GM12873 (cell line): Measurements from ENCODE around the gene SYNGR1.

Experiments used
- CTCF ChIP-seq: IDR thresholded peaks from 2 replicates; pipeline ENCODE4 v1.5.1; 2012; ENCODE audit warnings: low read depth, mild to moderate bottlenecking, moderate library complexity, low read length, control low read depth; ENCODE audit not compliant: insufficient read depth; ENCODE audit errors: missing control alignments

Gene SYNGR1

GRCh38 chr22:39360674-39361413 is 11.1 kb downstream of the SYNGR1 start:
- TF ChIP-seq CTCF: no peak

GRCh38 chr22:39361496-39361895 is 11.7 kb downstream of the SYNGR1 start:
- no peak for TF ChIP-seq CTCF

GRCh38 chr22:39362271-39362670 is 12.5 kb downstream of the SYNGR1 start:
- no peak for TF ChIP-seq CTCF

- no peak for TF ChIP-seq CTCF
These were observed 13.1 kb downstream of the SYNGR1 start for GRCh38 chr22:39362932-39363331.

GRCh38 chr22:39363751-39364515 is 14.1 kb downstream of the SYNGR1 start:
- TF ChIP-seq CTCF: no peak

- TF ChIP-seq CTCF: no peak
These were observed 15.1 kb downstream of the SYNGR1 start for GRCh38 chr22:39364714-39365491.

- no peak for TF ChIP-seq CTCF
These were observed 15.6 kb downstream of the SYNGR1 start for GRCh38 chr22:39365492-39365780.
